ENCODE results near the gene CMTR1.
"Not testable (repeated sequence)": the region's sequence is repeated elsewhere in the genome, so short reads cannot be mapped to it uniquely, and the experiment has no call there.

The CMTR1 gene
- 145 to 160 reads per million in 2 donors for total RNA-seq

GRCh38 chr6:37432916-37433656 is at the start of gene CMTR1:
Gene CMTR1, plus strand, starts transcription at chr6:37433221. Its CDS starts 2,409 bp downstream, at chr6:37435630.
- DNase-seq, result peak; percentile 98

GRCh38 chr6:37388578-37388977 is 44.4 kb upstream of the CMTR1 start:
- no peak for DNase-seq

GRCh38 chr6:37389857-37390256 is 43.2 kb upstream of the CMTR1 start:
- no peak for DNase-seq

GRCh38 chr6:37391120-37391519 is 41.9 kb upstream of the CMTR1 start:
- DNase-seq, result no peak

GRCh38 chr6:37392821-37393220 is 40.2 kb upstream of the CMTR1 start:
- no peak for DNase-seq

GRCh38 chr6:37393381-37393929 is 39.6 kb upstream of the CMTR1 start:
- DNase-seq, result no peak

- DNase-seq, result no peak
Observed at GRCh38 chr6:37396571-37397180, 36.3 kb upstream of the CMTR1 start.

- no peak for DNase-seq
Observed at GRCh38 chr6:37399131-37399530, 33.9 kb upstream of the CMTR1 start.

GRCh38 chr6:37399795-37400490 is 33.1 kb upstream of the CMTR1 start:
- no peak for DNase-seq

GRCh38 chr6:37401658-37402057 is 31.4 kb upstream of the CMTR1 start:
- DNase-seq, result not testable (repeated sequence)

- DNase-seq, result no peak
Observed at GRCh38 chr6:37406726-37407341, 26.2 kb upstream of the CMTR1 start.

GRCh38 chr6:37407948-37408347 is 25.1 kb upstream of the CMTR1 start:
- no peak for DNase-seq

GRCh38 chr6:37409501-37409900 is 23.5 kb upstream of the CMTR1 start:
- no peak for DNase-seq

- no peak for DNase-seq
Observed at GRCh38 chr6:37417393-37417792, 15.6 kb upstream of the CMTR1 start.

- DNase-seq, result no peak
Observed at GRCh38 chr6:37418722-37419121, 14.3 kb upstream of the CMTR1 start.

GRCh38 chr6:37426058-37426944 is 6.7 kb upstream of the CMTR1 start:
- DNase-seq, result no peak

GRCh38 chr6:37426945-37427510 is 6.0 kb upstream of the CMTR1 start:
- no peak for DNase-seq

- no peak for DNase-seq
Observed at GRCh38 chr6:37429352-37429750, 3.7 kb upstream of the CMTR1 start.

GRCh38 chr6:37432590-37432915 is 468 bp upstream of the CMTR1 start:
- no peak for DNase-seq

GRCh38 chr6:37433657-37434271 is 743 bp downstream of the CMTR1 start:
- no peak for DNase-seq

GRCh38 chr6:37435373-37435772 is 2.4 kb downstream of the CMTR1 start:
- DNase-seq, result no peak
